ENCODE measurements around the gene S100A3. TPM values are rescaled to one million over a fixed set of nuclear protein-coding genes. Genes with fewer than 3 reads are reported as not detected.

The S100A3 gene
- total and polyA plus RNA-seq, 2 of the 13 experiments (the other 11 are each of a cell fraction or from before 2014, with no cell fraction given), result 2.5 to 4.5 TPM

- TF ChIP-seq ZNF276 (CRISPR knock-in tag; IDR thresholded peaks at IDR 0.05; ENCODE audit: low read depth) (peak; percentile 65; the same call in 1 of the 2 replicates), ZNF83 (CRISPR knock-in tag; IDR thresholded peaks at IDR 0.05; ENCODE audit: borderline replicate concordance) (no peak), MYPOP (CRISPR knock-in tag; IDR thresholded peaks at IDR 0.05) (no peak), ZSCAN12 (CRISPR knock-in tag; IDR thresholded peaks at IDR 0.05) (no peak), LBX2 (CRISPR knock-in tag; IDR thresholded peaks at IDR 0.05; ENCODE audit: borderline replicate concordance) (peak; percentile 35; the same call in 1 of the 2 replicates), GPN1 (CRISPR knock-in tag; IDR thresholded peaks at IDR 0.05; ENCODE audit: borderline replicate concordance) (no peak), ZNF10 (CRISPR knock-in tag; IDR thresholded peaks at IDR 0.05; ENCODE audit: borderline replicate concordance, low read depth) (no peak), TIGD3 (CRISPR knock-in tag; IDR thresholded peaks at IDR 0.05; ENCODE audit: borderline replicate concordance) (no peak), ZNF746 (CRISPR knock-in tag; IDR thresholded peaks at IDR 0.05) (no peak), NFIB (CRISPR knock-in tag; IDR thresholded peaks at IDR 0.05; ENCODE audit: borderline replicate concordance) (no peak), ATF4 (CRISPR knock-in tag; IDR thresholded peaks at IDR 0.05) (no peak), SMYD3 (CRISPR knock-in tag; IDR thresholded peaks at IDR 0.05) (no peak), ZNF280D (CRISPR knock-in tag; IDR thresholded peaks at IDR 0.05) (no peak), NR2F1 (CRISPR knock-in tag; IDR thresholded peaks at IDR 0.05) (no peak), ZNF546 (CRISPR knock-in tag; conservative IDR thresholded peaks at IDR 0.05) (no peak), SP5 (CRISPR knock-in tag; IDR thresholded peaks at IDR 0.05; ENCODE audit: borderline replicate concordance, low read depth) (peak; percentile 79; the same call in 1 of the 2 replicates), NPAS2 (CRISPR knock-in tag; IDR thresholded peaks at IDR 0.05; ENCODE audit: borderline replicate concordance) (no peak), ZNF207 (IDR thresholded peaks at IDR 0.05; ENCODE audit: borderline replicate concordance) (no peak)
Observed at GRCh38 chr1:153545067-153546055, 3.7 kb downstream of the S100A3 start, which contains the start of gene S100A4 (continued).

All from HepG2 (cell line).